Mucosa of descending colon (tissue), 3 donors: Measurements from ENCODE around the gene IL36RN. TPM values are rescaled to one million over a fixed set of nuclear protein-coding genes. Genes with fewer than 3 reads are reported as not detected.

Experiments used
- ATAC-seq: fragments of 200-7000 bp; cut with Tn5 transposase; one replicate; pipeline ENCODE4 v1.9.1; 2020; ENCODE audit warnings: mild to moderate bottlenecking, moderate library complexity
- DNase-seq, 3 donors: peaks; one replicate each; pipeline ENCODE4 v3.0.0-alpha.2; 2020
- H3K36me3 ChIP-seq: fragments of 200-600 bp; one replicate; pipeline ENCODE4 v1.8.0; 2021; ENCODE audit warnings: low read depth, mild to moderate bottlenecking
- H3K4me1 ChIP-seq: fragments of 200-600 bp; one replicate; pipeline ENCODE4 v1.8.0; 2021; ENCODE audit warnings: low read depth, mild to moderate bottlenecking
- H3K4me3 ChIP-seq: fragments of 200-600 bp; one replicate; pipeline ENCODE4 v1.8.0; 2021; ENCODE audit warnings: mild to moderate bottlenecking
- H3K9me3 ChIP-seq: fragments of 200-600 bp; one replicate; pipeline ENCODE4 v1.8.0; 2021; ENCODE audit warnings: mild to moderate bottlenecking
- intact Hi-C, 2 donors: fragments of 100-400 bp; cut with DNase I in 1 of 2; cut with micrococcal nuclease in 1 of 2; formaldehyde crosslinking; loops; one replicate each; pipeline versions ENCODE4 v1.11.0 to v1.11.1; 2022; cut with DNase I, micrococcal nuclease
- total RNA-seq, 3 donors: library from RNA; stranded (reverse); fragmentation: NEBNext Ultra II Directional in 2 of 3; extraction: Animal tissue kit (Norgen Biotek cat#: 25700) in 2 of 3; gene quantifications; one replicate each; pipeline versions ENCODE4 v1.2.1 to v1.2.4, GENCODE V29; 2021 to 2023
- TF ChIP-seq, protein P1 (sequence below): fragments of 200-600 bp; IDR thresholded peaks from one replicate; pipeline ENCODE4 v1.8.0; 2022; ENCODE audit warnings: antibody characterized with exemption, mild to moderate bottlenecking
- donor health status: DM: no; HTN: no; CAD: no; lungs with moderate emphysema.
- donor health status: DM: no; HTN: no; CAD: no.
- donor health status: DM: no; HTN: yes; CAD: no.

The IL36RN gene
- total RNA-seq, 3 donors from 2014 or later: not detected

DNA sequence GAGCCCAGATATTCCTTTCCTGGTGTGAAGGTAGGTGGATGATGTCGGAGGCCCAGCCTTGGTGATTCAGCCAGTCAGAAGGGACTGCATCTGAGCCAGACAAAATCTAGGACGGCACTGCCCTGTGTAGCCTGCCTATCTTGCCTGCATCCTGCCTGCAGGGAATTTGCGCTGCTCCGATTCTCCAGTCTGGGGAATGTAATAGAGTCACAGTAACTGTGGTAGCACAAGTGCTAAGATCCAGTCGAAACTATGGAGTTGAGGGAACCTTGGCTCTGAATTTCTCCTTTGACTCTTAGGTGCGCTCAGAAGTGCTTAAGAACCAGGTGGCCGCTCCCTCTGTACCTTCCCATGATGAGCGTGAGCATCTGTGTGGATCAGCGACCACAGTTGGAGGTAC lies 22.2 kb upstream of the IL36RN start:
- TF ChIP-seq, protein P1, sequence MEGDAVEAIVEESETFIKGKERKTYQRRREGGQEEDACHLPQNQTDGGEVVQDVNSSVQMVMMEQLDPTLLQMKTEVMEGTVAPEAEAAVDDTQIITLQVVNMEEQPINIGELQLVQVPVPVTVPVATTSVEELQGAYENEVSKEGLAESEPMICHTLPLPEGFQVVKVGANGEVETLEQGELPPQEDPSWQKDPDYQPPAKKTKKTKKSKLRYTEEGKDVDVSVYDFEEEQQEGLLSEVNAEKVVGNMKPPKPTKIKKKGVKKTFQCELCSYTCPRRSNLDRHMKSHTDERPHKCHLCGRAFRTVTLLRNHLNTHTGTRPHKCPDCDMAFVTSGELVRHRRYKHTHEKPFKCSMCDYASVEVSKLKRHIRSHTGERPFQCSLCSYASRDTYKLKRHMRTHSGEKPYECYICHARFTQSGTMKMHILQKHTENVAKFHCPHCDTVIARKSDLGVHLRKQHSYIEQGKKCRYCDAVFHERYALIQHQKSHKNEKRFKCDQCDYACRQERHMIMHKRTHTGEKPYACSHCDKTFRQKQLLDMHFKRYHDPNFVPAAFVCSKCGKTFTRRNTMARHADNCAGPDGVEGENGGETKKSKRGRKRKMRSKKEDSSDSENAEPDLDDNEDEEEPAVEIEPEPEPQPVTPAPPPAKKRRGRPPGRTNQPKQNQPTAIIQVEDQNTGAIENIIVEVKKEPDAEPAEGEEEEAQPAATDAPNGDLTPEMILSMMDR: no peak
- ATAC-seq: no peak
- H3K4me1 ChIP-seq: no peaks in the 10 kb centered on the region
- no peak overlapping the region for H3K4me3 ChIP-seq
- no peaks in the 10 kb centered on the region for H3K36me3 ChIP-seq
- DNase-seq: no peak
- intact Hi-C loops: no loop called here
- H3K9me3 ChIP-seq: no peaks in the 10 kb centered on the region

DNA sequence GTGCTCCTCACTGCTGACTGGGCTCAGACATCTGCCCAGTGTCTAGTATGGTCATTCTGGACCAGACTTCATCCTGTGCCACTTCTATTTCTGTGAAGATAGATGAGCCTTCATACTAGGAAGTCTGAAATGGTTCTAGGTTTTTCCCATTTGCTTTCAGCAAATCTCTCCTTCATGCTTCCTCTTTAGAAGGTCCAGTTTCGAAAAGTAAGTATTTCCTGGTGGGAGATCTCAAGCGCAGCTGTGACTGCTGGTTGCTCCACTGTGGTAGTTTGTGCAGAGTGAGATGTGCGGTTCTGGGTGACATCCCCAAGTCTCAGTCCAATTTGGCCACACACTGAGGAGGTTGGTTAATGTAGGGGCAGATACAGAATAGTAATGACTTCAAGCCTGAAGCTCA lies 20.7 kb upstream of the IL36RN start:
- Histone ChIP-seq H3K4me3 (no peak overlapping the region), H3K9me3 (no peaks in the 10 kb centered on the region), H3K4me1 (no peaks in the 10 kb centered on the region), H3K36me3 (no peaks in the 10 kb centered on the region)
- TF ChIP-seq, protein P1: no peak
- DNase-seq (no peak), ATAC-seq (no peak)
- intact Hi-C loops: no loop called here

DNA sequence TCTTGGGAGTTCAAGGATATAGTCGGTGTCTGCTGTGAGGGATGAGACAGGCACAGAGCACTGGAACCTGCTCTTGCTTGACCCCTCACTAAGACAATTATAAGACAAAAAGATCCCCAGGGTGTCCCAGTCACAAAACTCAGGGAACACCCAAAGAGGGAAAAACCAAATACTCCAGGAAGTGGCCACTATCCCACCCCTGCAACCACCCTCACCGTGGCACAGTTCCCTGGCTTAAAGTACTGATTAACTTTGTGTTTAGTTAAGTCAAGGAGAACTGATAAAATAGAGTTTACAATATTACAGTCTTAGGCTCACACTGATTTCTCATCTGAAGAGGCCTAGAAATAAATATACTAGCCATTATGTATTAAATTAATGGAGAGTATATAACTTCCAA lies 19.8 kb upstream of the IL36RN start:
- H3K4me3 ChIP-seq: no peak overlapping the region
- intact Hi-C loops: no loop called here
- H3K4me1 ChIP-seq: no peaks in the 10 kb centered on the region
- ATAC-seq (peak; percentile 74), DNase-seq (peak in 2 of 3 donors; percentile 17 to 36)
- H3K36me3 ChIP-seq: no peaks in the 10 kb centered on the region
- TF ChIP-seq, protein P1: no peak
- no peaks in the 10 kb centered on the region for H3K9me3 ChIP-seq

GRCh38 chr2:113039719-113040118 lies 19.3 kb upstream of the IL36RN start:
- intact Hi-C loops: no loop called here
- DNase-seq (no peak), ATAC-seq (no peak)
- no peaks in the 10 kb centered on the region for H3K4me1 ChIP-seq
- H3K4me3 ChIP-seq: no peak overlapping the region
- TF ChIP-seq, protein P1: no peak
- no peaks in the 10 kb centered on the region for H3K9me3 ChIP-seq
- no peaks in the 10 kb centered on the region for H3K36me3 ChIP-seq

DNA sequence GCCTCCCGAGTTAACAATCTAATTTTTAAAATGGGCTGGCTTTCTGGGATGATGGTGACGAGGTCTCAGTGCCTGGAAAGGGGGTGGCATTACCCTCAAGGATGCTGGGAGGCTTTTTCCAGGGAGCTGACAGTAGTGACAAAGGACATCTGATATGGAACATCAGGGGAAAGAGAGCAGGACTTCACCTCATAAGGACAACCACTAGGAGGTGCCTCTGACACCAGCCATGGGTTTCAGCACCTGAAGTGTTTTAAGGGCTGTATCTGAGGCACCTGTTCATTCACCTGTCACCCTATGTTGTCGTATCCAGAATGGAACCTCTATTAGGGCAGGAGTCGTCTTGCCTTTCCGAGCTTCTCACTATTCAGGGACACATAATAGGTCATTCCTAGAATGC lies 17.1 kb upstream of the IL36RN start:
- intact Hi-C loops: no loop called here
- Histone ChIP-seq H3K36me3 (no peaks in the 10 kb centered on the region), H3K9me3 (no peaks in the 10 kb centered on the region), H3K4me3 (no peak overlapping the region), H3K4me1 (no peaks in the 10 kb centered on the region)
- TF ChIP-seq, protein P1: no peak
- ATAC-seq: peak; percentile 62
- DNase-seq: no peak

- TF ChIP-seq, protein P1: no peak
- intact Hi-C loops: no loop called here
- ATAC-seq: no peak
- H3K4me3 ChIP-seq: no peak overlapping the region
- no peaks in the 10 kb centered on the region for H3K9me3 ChIP-seq
- no peak for DNase-seq
- no peaks in the 10 kb centered on the region for H3K36me3 ChIP-seq
- no peaks in the 10 kb centered on the region for H3K4me1 ChIP-seq
Observed at GRCh38 chr2:113046465-113046864, 12.5 kb upstream of the IL36RN start.
